Gastroesophageal sphincter (tissue), 4 donors: ENCODE results near the gene TCP1. TPM values are rescaled to one million over a fixed set of nuclear protein-coding genes. Genes with fewer than 3 reads are reported as not detected.
"Not testable (repeated sequence)": the region's sequence is repeated elsewhere in the genome, so short reads cannot be mapped to it uniquely, and the experiment has no call there.

Source experiments
- ATAC-seq: fragments of 150-250 bp; one replicate; pipeline ENCODE4 v1.9.1; 2016; ENCODE audit warnings: mild to moderate bottlenecking, moderate library complexity
- H3K27ac ChIP-seq, 4 donors: fragments of 200-600 bp; sonication (generic) in 3 of 4; 1 replicate in 3 of 4; 2 replicates in 1 of 4; pipeline ENCODE4 v1.5.1; 2016 to 2019
- H3K27me3 ChIP-seq: fragments of 200-600 bp; sonication (generic); one replicate; pipeline ENCODE4 v1.5.1; 2019
- H3K36me3 ChIP-seq, 2 donors: fragments of 200-600 bp; sonication (generic); one replicate each; pipeline ENCODE4 v1.5.1; 2019; ENCODE audit warnings: control low read depth in 1 of 2
- H3K4me1 ChIP-seq, 3 donors: fragments of 200-600 bp; sonication (generic); 1 replicate in 2 of 3; 2 replicates in 1 of 3; pipeline ENCODE4 v1.5.1; 2016 to 2019; ENCODE audit warnings: control low read depth in 2 of 3
- H3K4me3 ChIP-seq, 2 donors: fragments of 200-600 bp; sonication (generic); one replicate each; pipeline ENCODE4 v1.5.1; 2019; ENCODE audit warnings: mild to moderate bottlenecking in 1 of 2, moderate library complexity in 1 of 2
- H3K9me3 ChIP-seq, 3 donors: fragments of 200-600 bp; sonication (generic); one replicate each; pipeline ENCODE4 v1.5.1; 2017 to 2019; ENCODE audit warnings: control low read depth in 2 of 3
- EP300 ChIP-seq: sonication (generic); formaldehyde crosslinking; IDR thresholded peaks from one replicate; pipeline ENCODE4 v1.6.1; 2017; ENCODE audit warnings: antibody characterized with exemption, mild to moderate bottlenecking
- POLR2A ChIP-seq, 2 donors: fragments of 450-650 bp; IDR thresholded peaks; one replicate each; pipeline ENCODE4 v1.6.1; 2017; ENCODE audit warnings: antibody characterized with exemption in 2 of 2, mild to moderate bottlenecking in 2 of 2, moderate library complexity in 1 of 2
- POLR2AphosphoS5 ChIP-seq: sonication (generic); formaldehyde crosslinking; IDR thresholded peaks from one replicate; pipeline ENCODE4 v1.6.1; 2017; ENCODE audit warnings: antibody characterized with exemption
- WGBS, 2 donors: methylation state at CpG; one replicate each; pipeline ENCODE4 v1.1.5; 2018; ENCODE audit warnings: low coverage in 1 of 2; 5-methylcytosine and 5-hydroxymethylcytosine counted together
- total RNA-seq, 4 donors: library from RNA; depleted of rRNA; stranded (reverse); fragments of >200 nt; gene quantifications; one replicate each; pipeline ENCODE4 v1.1.0, GENCODE V29; 2016
- TF ChIP-seq, protein P1 (sequence below), 4 experiments: fragments of 200-600 bp in 2 of 4; fragments of 450-650 bp in 2 of 4; sonication (generic) in 1 of 4; IDR thresholded peaks; one replicate each; pipeline ENCODE4 v1.5.1; 2017 to 2019; ENCODE audit warnings: antibody characterized with exemption in 4 of 4, mild to moderate bottlenecking in 2 of 4, moderate library complexity in 2 of 4

Gene TCP1
- total RNA-seq, 4 donors from 2014 or later = 129 to 147 (median 138) TPM

DNA sequence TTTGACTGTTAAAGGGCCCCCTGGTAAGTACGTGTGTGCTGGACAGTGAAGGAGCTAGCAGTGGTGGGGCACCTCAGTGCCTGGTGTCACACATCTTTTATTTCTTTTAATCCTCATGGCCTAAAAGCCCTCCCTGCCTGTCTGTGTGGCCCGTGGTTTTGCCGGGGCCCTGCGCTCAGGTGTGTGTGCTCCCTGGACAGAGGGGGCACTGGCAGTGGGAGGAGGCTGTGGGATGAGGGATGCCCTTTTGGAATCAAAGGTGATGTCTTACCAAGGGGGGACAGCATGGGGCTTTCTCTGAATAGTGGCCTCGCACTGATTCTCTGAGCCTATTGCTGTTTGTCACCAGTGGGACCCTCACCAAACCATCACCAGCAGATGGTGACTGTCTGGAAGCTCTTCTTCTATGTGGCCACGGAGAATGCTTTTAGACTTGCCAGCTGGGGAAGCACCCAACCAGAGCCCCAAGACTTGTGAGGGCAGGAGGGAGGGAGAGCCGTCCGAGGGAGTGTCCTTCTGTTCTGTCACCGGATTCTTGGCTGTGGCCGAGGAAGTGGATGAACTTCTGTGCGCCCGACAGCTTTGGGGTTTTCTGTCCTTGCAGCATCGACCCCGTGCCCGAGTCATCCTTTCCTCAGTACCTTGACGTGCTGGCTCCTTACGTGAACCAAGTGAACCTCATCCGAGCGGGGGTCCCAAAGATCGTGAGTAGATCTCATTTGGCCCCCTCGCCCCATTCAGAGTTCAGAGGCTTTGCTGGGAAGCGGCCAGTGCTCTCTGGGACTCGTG, 28.7 kb upstream of the TCP1 start:
- no peak overlapping the region for H3K27ac ChIP-seq
- no peak overlapping the region for H3K4me3 ChIP-seq
- TF ChIP-seq POLR2A (IDR thresholded peaks at IDR 0.05) (no peak), POLR2AphosphoS5 (no peak)
- TF ChIP-seq, protein P1, sequence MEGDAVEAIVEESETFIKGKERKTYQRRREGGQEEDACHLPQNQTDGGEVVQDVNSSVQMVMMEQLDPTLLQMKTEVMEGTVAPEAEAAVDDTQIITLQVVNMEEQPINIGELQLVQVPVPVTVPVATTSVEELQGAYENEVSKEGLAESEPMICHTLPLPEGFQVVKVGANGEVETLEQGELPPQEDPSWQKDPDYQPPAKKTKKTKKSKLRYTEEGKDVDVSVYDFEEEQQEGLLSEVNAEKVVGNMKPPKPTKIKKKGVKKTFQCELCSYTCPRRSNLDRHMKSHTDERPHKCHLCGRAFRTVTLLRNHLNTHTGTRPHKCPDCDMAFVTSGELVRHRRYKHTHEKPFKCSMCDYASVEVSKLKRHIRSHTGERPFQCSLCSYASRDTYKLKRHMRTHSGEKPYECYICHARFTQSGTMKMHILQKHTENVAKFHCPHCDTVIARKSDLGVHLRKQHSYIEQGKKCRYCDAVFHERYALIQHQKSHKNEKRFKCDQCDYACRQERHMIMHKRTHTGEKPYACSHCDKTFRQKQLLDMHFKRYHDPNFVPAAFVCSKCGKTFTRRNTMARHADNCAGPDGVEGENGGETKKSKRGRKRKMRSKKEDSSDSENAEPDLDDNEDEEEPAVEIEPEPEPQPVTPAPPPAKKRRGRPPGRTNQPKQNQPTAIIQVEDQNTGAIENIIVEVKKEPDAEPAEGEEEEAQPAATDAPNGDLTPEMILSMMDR (IDR thresholded peaks at IDR 0.05) = no peak
- H3K27me3 ChIP-seq = no peaks in the 10 kb centered on the region
- 82 to 91% methylated on average over 5 to 16 of the region's 23 CpGs for WGBS, 2 donors
- H3K9me3 ChIP-seq = no peaks in the 10 kb centered on the region
- no peak for ATAC-seq
- H3K36me3 ChIP-seq = peaks cover 0 to 24% of the 10 kb centered on the region in 2 donors
- no peaks in the 10 kb centered on the region for H3K4me1 ChIP-seq

DNA sequence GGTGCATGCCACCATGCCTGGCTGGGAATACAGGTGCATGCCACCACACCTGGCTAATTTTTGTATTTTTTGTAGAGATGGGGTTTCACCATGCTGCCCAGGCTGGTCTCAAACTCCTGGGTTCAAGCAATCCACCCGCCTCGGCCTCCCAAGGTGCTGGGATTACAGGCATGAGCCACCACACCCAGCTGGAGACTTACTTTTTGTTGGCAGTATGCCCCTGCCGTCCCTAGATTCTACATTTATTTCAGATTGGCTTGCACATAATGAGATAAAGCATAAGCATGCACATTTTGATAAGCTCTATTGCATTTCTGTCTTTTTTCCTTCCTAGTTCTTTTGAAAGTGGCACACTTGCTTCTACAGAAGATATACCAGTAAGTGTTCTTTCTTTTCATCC, 27.4 kb upstream of the TCP1 start:
- H3K9me3 ChIP-seq, H3K4me1 ChIP-seq, ATAC-seq, H3K4me3 ChIP-seq, H3K27me3 ChIP-seq, H3K27ac ChIP-seq: not testable (repeated sequence)
- 80 to 88% methylated on average over 1 to 3 of the region's 3 CpGs for WGBS, 2 donors
- peaks cover 0 to 24% of the 10 kb centered on the region in 2 donors for H3K36me3 ChIP-seq

DNA sequence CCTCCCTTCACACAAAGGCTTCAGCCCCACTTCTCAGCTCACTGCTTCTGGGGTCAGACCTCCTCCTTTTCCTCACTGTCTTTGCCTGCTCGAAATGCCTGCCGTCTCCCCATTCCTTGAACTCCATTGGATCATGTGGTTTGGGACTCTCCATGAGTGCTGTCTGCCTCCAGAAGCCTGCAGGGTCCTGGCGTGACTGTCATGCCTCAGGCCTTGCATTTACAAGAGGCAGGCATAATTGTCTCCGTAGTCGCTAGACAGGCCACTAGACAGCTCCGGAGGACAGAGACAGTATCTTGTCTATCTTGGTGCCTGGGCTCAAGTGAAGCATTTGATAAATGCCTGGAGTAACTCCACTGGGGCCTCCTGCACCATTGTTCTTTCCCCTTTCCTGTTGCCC, 26.0 kb upstream of the TCP1 start:
- Histone ChIP-seq H3K27ac (no peak overlapping the region), H3K4me1 (no peaks in the 10 kb centered on the region), H3K27me3 (no peaks in the 10 kb centered on the region), H3K4me3 (no peak overlapping the region), H3K9me3 (no peaks in the 10 kb centered on the region), H3K36me3 (peaks cover 0 to 24% of the 10 kb centered on the region in 2 donors)
- no peak for ATAC-seq
- TF ChIP-seq, protein P1 (IDR thresholded peaks at IDR 0.05) = no peak
- TF ChIP-seq POLR2A (IDR thresholded peaks at IDR 0.05) (no peak), POLR2AphosphoS5 (no peak), EP300 (no peak)
- 45 to 80% methylated on average over 1 to 5 of the region's 6 CpGs for WGBS, 2 donors

DNA sequence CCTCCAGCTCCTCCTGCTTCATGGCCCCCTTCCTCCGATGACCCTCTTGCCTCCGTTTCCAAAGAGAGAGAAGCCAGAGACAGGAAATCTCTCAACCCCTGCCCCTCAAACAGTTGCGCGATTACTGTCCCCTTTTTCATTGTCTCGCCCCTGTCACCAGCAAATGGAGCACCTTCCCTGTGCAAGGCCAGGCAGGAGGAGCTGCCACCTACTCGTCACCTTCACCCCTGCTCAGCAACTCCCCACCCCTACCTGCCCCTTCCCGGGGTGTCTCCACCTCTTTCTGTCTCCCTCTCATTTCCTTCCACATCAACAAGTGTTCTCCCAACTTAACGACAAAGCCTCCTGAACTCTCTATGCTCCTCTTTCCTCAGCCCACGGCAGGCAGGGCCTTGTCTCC, 24.4 kb upstream of the TCP1 start:
- WGBS, 2 donors = 75 to 81% methylated on average over 8 to 9 of the region's 9 CpGs
- no peaks in the 10 kb centered on the region for H3K4me1 ChIP-seq
- H3K27ac ChIP-seq = no peak overlapping the region
- TF ChIP-seq POLR2AphosphoS5 (no peak), EP300 (no peak), POLR2A (IDR thresholded peaks at IDR 0.05) (no peak)
- TF ChIP-seq, protein P1 (IDR thresholded peaks at IDR 0.05) = no peak
- H3K4me3 ChIP-seq = no peak overlapping the region
- no peaks in the 10 kb centered on the region for H3K9me3 ChIP-seq
- no peak for ATAC-seq
- peaks cover 0 to 12% of the 10 kb centered on the region in 2 donors for H3K36me3 ChIP-seq
- H3K27me3 ChIP-seq = no peaks in the 10 kb centered on the region

DNA sequence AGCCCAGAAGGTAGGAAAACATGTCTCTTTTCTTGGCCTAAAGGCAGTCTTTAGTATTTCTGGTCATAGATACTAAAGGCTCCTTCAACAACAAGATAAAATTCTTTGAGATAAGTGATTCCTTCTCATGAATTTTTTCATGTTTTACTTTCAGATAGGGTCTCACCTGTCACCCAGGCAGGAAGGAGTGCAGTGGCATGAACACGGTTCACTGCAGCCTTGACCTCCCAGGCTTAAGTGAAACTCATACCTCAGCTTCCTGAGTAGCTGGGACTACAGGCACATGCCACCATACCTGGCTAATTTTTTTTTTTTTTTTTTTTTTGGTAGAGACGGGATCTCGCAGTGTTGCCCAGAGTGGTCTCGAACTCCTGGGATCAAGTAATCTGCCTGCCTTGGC, 19.7 kb upstream of the TCP1 start:
- Histone ChIP-seq H3K27ac (no peak overlapping the region), H3K27me3 (no peaks in the 10 kb centered on the region), H3K9me3 (no peaks in the 10 kb centered on the region), H3K36me3 (peaks cover 0 to 9% of the 10 kb centered on the region in 2 donors), H3K4me3 (no peak overlapping the region), H3K4me1 (no peaks in the 10 kb centered on the region)
- WGBS, 2 donors = 81 to 94% methylated on average over 2 to 4 of the region's 4 CpGs
- ATAC-seq = no peak
- TF ChIP-seq POLR2A (IDR thresholded peaks at IDR 0.05) (no peak), EP300 (no peak), POLR2AphosphoS5 (no peak)
- TF ChIP-seq, protein P1 (IDR thresholded peaks at IDR 0.05) = no peak
